H9 (cell line): ENCODE results near the gene CACNB4. TPM values are rescaled to one million over a fixed set of nuclear protein-coding genes. Genes with fewer than 3 reads are reported as not detected.

Experiments used
- DNase-seq: peaks from one replicate; pipeline ENCODE4 v3.0.0-alpha.2; 2017
- H2AFZ ChIP-seq: one replicate; pipeline ENCODE4 v1.6.1; 2013; ENCODE audit warnings: mild to moderate bottlenecking, low read length, control low read depth, moderate library complexity
- H2AK5ac ChIP-seq: 2 replicates; pipeline ENCODE4 v1.6.1; 2013; ENCODE audit warnings: low read length, control low read depth, mixed read lengths; ENCODE audit not compliant: insufficient read length
- H2BK120ac ChIP-seq: one replicate; pipeline ENCODE4 v1.6.1; 2013; ENCODE audit warnings: low read depth, mild to moderate bottlenecking, low read length, control low read depth, inconsistent platforms; ENCODE audit not compliant: poor library complexity, severe bottlenecking
- H2BK12ac ChIP-seq: 2 replicates; pipeline ENCODE4 v1.6.1; 2013; ENCODE audit warnings: low read length, control low read depth, mixed read lengths, low read depth; ENCODE audit not compliant: insufficient read length
- H2BK15ac ChIP-seq: 2 replicates; pipeline ENCODE4 v1.6.1; 2013; ENCODE audit warnings: low read depth, low read length, control low read depth
- H2BK20ac ChIP-seq: one replicate; pipeline ENCODE4 v1.6.1; 2013; ENCODE audit warnings: low read depth, mild to moderate bottlenecking, low read length, control low read depth, inconsistent platforms; ENCODE audit not compliant: poor library complexity, severe bottlenecking
- H2BK5ac ChIP-seq: 2 replicates; pipeline ENCODE4 v1.6.1; 2013; ENCODE audit warnings: low read length, control low read depth, mixed read lengths; ENCODE audit not compliant: insufficient read length
- H3K14ac ChIP-seq: 2 replicates; pipeline ENCODE4 v1.6.1; 2013; ENCODE audit warnings: low read length, control low read depth; ENCODE audit not compliant: insufficient read depth
- H3K18ac ChIP-seq: 2 replicates; pipeline ENCODE4 v1.6.1; 2013; ENCODE audit warnings: low read depth, mild to moderate bottlenecking, mixed read lengths, low read length, control low read depth; ENCODE audit not compliant: insufficient read length
- H3K23ac ChIP-seq: 2 replicates; pipeline ENCODE4 v1.6.1; 2013; ENCODE audit warnings: low read length, control low read depth, mixed read lengths, low read depth; ENCODE audit not compliant: insufficient read length
- H3K23me2 ChIP-seq: 2 replicates; pipeline ENCODE4 v1.6.1; 2013; ENCODE audit warnings: low read depth, mild to moderate bottlenecking, mixed read lengths, low read length, control low read depth; ENCODE audit not compliant: insufficient read length, poor library complexity, severe bottlenecking
- H3K27ac ChIP-seq: 2 replicates; pipeline ENCODE4 v1.5.1; 2013; ENCODE audit warnings: low read length, control low read depth, mixed read lengths, low read depth; ENCODE audit not compliant: insufficient read length
- H3K27me3 ChIP-seq: 2 replicates; pipeline ENCODE4 v1.6.1; 2013; ENCODE audit warnings: low read length, control low read depth, inconsistent platforms; ENCODE audit not compliant: insufficient read depth
- H3K4ac ChIP-seq: 2 replicates; pipeline ENCODE4 v1.6.1; 2013; ENCODE audit warnings: low read depth, mild to moderate bottlenecking, control low read depth, inconsistent platforms, low read length, moderate library complexity
- H3K4me1 ChIP-seq: 2 replicates; pipeline ENCODE4 v1.6.1; 2013; ENCODE audit warnings: low read length, control low read depth, inconsistent platforms; ENCODE audit not compliant: insufficient read depth
- H3K4me2 ChIP-seq: 2 replicates; pipeline ENCODE4 v1.6.1; 2013; ENCODE audit warnings: low read length, control low read depth, mixed read lengths; ENCODE audit not compliant: insufficient read length, insufficient read depth
- H3K56ac ChIP-seq: 2 replicates; pipeline ENCODE4 v1.6.1; 2013; ENCODE audit warnings: low read depth, mild to moderate bottlenecking, mixed read lengths, low read length, control low read depth; ENCODE audit not compliant: insufficient read length
- H3K79me1 ChIP-seq: 2 replicates; pipeline ENCODE4 v1.6.1; 2013; ENCODE audit warnings: low read depth, mild to moderate bottlenecking, moderate library complexity, low read length, control low read depth, inconsistent platforms; ENCODE audit not compliant: insufficient read depth, poor library complexity, severe bottlenecking
- H3K79me2 ChIP-seq: 2 replicates; pipeline ENCODE4 v1.6.1; 2013; ENCODE audit warnings: low read length, control low read depth, inconsistent platforms; ENCODE audit not compliant: insufficient read depth
- H3K9ac ChIP-seq: 2 replicates; pipeline ENCODE4 v1.6.1; 2013; ENCODE audit warnings: low read length, control low read depth, mixed read lengths; ENCODE audit not compliant: insufficient read length; ENCODE audit errors: extremely low read depth
- H3K9me3 ChIP-seq: one replicate; pipeline ENCODE4 v1.6.1; 2013; ENCODE audit warnings: low read depth, low read length, inconsistent platforms; ENCODE audit not compliant: control insufficient read depth
- H3T11ph ChIP-seq: one replicate; pipeline ENCODE4 v1.6.1; 2013; ENCODE audit warnings: mild to moderate bottlenecking, low read length, control low read depth, inconsistent platforms
- H4K20me1 ChIP-seq: one replicate; pipeline ENCODE4 v1.6.1; 2013; ENCODE audit not compliant: control insufficient read depth, insufficient read length, insufficient read depth
- H4K5ac ChIP-seq: 2 replicates; pipeline ENCODE4 v1.6.1; 2013; ENCODE audit warnings: low read depth, mild to moderate bottlenecking, mixed read lengths, low read length, control low read depth; ENCODE audit not compliant: insufficient read length
- H4K8ac ChIP-seq: replicated peaks from 2 replicates; pipeline ENCODE4 v1.6.1; 2013; ENCODE audit warnings: low read length, control low read depth, mixed read lengths, low read depth; ENCODE audit not compliant: insufficient read length
- H4K91ac ChIP-seq: 2 replicates; pipeline ENCODE4 v1.6.1; 2013; ENCODE audit warnings: low read depth, mild to moderate bottlenecking, moderate library complexity, mixed read lengths, low read length, control low read depth; ENCODE audit not compliant: insufficient read length
- H3K27ac Mint-ChIP-seq, 3 experiments: 2 replicates in 2 of 3; 3 replicates in 1 of 3; pipeline ENCODE4 v1.8.0; 2020 to 2021; ENCODE audit warnings: mixed read lengths in 3 of 3, mild to moderate bottlenecking in 1 of 3, moderate library complexity in 1 of 3
- H3K27me3 Mint-ChIP-seq: 2 replicates; pipeline ENCODE4 v1.8.0; 2021; ENCODE audit warnings: low read depth, mild to moderate bottlenecking, moderate library complexity, mixed read lengths
- H3K36me3 Mint-ChIP-seq, 3 experiments: 2 replicates in 2 of 3; 3 replicates in 1 of 3; pipeline ENCODE4 v1.8.0; 2020 to 2021; ENCODE audit warnings: low read depth in 3 of 3, mixed read lengths in 3 of 3; ENCODE audit not compliant: insufficient read depth in 1 of 3
- H3K4me1 Mint-ChIP-seq, 2 experiments: 2 replicates each; pipeline ENCODE4 v1.8.0; 2020; ENCODE audit warnings: mixed read lengths in 2 of 2
- H3K4me3 Mint-ChIP-seq, 2 experiments: 2 replicates in 1 of 2; 3 replicates in 1 of 2; pipeline ENCODE4 v1.8.0; 2020 to 2021; ENCODE audit warnings: mild to moderate bottlenecking in 2 of 2, mixed read lengths in 2 of 2, moderate library complexity in 1 of 2
- H3K9me3 Mint-ChIP-seq, 2 experiments: 2 replicates in 1 of 2; 3 replicates in 1 of 2; pipeline ENCODE4 v1.8.0; 2020; ENCODE audit warnings: mild to moderate bottlenecking in 2 of 2, mixed read lengths in 2 of 2, moderate library complexity in 1 of 2
- CTCF ChIP-seq: fragments of 200-600 bp; sonication (generic); conservative IDR thresholded peaks from 3 replicates; pipeline ENCODE4 v1.8.0; 2021; ENCODE audit warnings: antibody characterized with exemption, mild to moderate bottlenecking
- WGBS: extraction: QIAGEN DNeasy Blood & Tissue Kit; methylation state at CpG from one replicate; pipeline ENCODE4 v1.1.7; 2013; ENCODE audit warnings: missing lambda C conversion rate, low lambda C conversion rate, mixed read lengths; ENCODE audit not compliant: insufficient read length; ENCODE audit errors: extremely low coverage; 5-methylcytosine and 5-hydroxymethylcytosine counted together
- total RNA-seq: library from RNA; stranded (reverse); gene quantifications from 2 replicates; pipeline ENCODE4 v1.2.1, GENCODE V29; 2021

The CACNB4 gene
- total RNA-seq, 1 experiment from 2014 or later, result 1.4 TPM

GRCh38 chr2:151900331-151900730 lies 198.5 kb downstream of the CACNB4 start:
- no peaks in the 10 kb centered on the region; the same call in 1 of the 2 replicates for H3K27me3 ChIP-seq
- H3K4me1 Mint-ChIP-seq, result no peaks in the 10 kb centered on the region

More at GRCh38 chr2:151900331-151900730, 198.5 kb downstream of the CACNB4 start:
- Histone ChIP-seq H3K79me1 (no peaks in the 10 kb centered on the region), H3K56ac (no peak overlapping the region), H3K27ac (no peak overlapping the region), H3K79me2 (no peaks in the 10 kb centered on the region), H3K23me2 (no peaks in the 10 kb centered on the region), H4K91ac (no peak overlapping the region), H3K4me2 (no peak overlapping the region), H2AK5ac (no peak overlapping the region), H2BK12ac (no peak overlapping the region), H2BK120ac (no peak overlapping the region), H2BK20ac (no peak overlapping the region), H4K20me1 (no peaks in the 10 kb centered on the region), H3T11ph (no peak overlapping the region), H3K18ac (no peak overlapping the region), H3K9me3 (no peaks in the 10 kb centered on the region), H2AFZ (no peak overlapping the region), H2BK5ac (no peak overlapping the region), H3K4me1 (no peaks in the 10 kb centered on the region), H2BK15ac (no peak overlapping the region), H3K23ac (no peak overlapping the region), H4K8ac (no peak overlapping the region), H4K5ac (no peak overlapping the region), H3K4ac (no peak overlapping the region), H3K9ac (no peak overlapping the region), H3K14ac (no peak overlapping the region)
- Mint-ChIP-seq H3K36me3 (no peaks in the 10 kb centered on the region), H3K9me3 (peaks cover under 1 to 2% of the 10 kb centered on the region in 2 experiments; a peak in 2 of 5 replicates), H3K27ac (no peak overlapping the region), H3K4me3 (no peak overlapping the region), H3K27me3 (no peaks in the 10 kb centered on the region)
- WGBS, result no CpG with 5 or more reads among the region's 6 CpGs
- no peak for TF ChIP-seq CTCF
- DNase-seq, result no peak
